Amniotic stem cell (primary cell): Measurements from ENCODE around the gene BTBD17.

Experiments used
- DNase-seq: peaks from one replicate; lab custom pipeline; 2025; lab: John Stamatoyannopoulos, UW

The BTBD17 gene

DNA sequence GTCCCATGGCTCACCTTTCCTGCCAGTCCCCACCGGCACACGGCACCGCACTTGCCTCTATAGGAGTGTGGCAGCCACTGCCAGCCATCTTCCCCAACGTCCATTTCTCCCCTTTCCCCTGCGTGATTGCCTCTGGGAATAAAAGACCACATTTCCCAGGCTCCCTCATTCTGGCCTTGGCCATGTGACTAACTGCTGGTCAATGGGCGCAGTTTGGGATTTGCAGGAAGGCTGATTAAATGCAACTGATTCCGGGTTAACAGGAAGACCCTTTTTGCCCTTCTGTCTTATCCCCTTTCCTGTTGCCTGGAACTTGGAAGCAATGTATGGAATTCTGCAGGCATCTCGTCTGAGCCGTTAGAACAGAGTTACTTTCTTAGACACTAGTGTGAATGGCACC is 3.0 kb downstream of the BTBD17 start:
- no peak for DNase-seq

DNA sequence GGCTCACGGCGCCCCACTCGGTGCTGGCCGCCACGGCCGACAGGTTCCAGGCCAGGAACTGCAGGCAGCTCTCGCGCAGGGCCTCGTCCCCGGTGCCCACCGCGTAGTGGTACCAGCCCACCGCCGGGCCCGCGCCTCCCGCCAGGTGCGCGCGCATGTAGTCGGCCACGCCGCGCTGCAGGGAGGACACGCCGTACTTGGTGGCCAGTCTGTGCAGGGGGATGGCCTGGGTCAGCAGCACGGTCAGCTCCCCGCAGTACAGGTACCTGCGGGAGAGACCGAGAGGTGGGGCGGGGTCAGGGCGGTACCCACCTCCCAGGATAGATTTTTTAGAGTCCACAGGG is 4.2 kb downstream of the BTBD17 start:
- DNase-seq: no peak

DNA sequence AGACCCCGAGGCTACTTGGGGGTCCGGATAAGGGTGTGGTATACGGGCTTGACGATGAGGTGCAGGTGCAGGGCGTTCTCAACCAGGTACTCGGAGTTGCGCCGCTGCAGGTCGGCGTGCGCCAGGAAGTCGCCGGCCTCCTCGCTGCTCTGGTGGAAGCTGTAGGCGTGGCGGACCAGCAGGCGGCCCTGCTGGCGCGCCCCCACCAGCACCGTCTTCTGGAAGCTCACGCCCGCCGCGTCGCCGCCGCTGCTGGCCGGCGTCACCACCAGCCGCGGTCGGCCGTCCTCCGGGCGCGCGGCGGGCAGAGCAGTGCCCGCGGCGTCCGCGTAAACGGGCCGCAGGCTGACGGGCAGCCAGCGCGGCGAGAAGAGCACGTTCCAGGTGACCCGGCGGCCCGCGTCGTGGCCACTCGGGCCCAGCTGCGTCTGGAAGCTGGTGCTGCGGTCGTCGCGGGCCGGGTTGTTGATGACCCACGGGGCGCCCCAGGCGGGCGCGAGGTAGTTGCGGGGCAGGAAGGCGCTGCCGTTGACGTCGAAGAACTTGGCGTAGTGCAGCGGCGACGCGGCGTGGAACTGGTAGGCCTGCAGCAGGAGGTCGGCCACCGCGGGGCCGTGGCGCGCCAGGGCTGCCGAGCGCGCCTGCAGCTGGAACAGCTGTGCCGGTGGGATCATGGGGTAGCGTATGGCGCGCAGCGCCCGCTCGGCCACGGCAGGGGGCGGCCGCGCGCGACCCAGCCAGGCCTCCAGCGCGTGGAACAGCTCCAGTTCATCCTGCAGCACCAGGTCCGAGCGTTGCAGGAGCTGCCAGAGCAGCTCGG is 4.8 kb downstream of the BTBD17 start:
- no peak for DNase-seq

DNA sequence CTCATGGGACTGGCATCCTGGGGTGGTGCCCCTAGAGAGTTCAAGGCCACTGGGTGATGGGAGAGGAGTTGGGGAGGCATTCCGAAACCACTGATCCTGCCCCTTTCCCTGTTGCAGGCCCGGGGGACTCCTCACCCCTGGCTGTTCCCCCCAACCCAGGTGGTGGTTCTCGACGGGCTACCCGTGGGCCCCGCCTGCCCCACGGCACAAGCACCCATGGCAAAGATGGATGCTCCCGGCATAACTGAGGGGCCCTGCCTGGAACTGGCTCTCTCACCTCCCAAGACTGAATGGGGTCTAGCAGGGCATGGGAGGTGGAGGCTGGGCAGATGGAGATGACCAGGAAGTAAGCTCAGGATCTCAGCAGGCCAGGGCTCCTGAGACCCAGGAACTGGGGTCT is 6.6 kb downstream of the BTBD17 start:
- no peak for DNase-seq

DNA sequence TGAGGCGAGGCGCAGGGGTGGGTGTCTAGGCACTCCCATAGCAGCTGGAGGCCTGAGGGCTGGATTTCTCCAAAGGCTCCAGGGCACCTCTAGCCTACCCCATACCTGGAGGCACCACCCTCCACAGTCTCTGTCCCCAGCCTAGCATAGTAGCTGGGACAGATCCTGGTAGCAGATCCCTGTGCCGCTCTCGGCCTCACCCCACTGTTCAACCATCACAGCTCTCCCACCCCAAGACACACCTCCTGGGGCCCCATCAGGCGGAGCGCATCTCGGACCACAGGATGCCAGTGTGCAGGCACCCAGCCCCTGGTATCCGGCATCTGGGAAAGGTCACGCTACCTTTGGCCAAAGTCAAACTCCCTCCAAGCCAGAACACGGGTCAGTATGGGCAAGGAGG is 7.1 kb downstream of the BTBD17 start:
- DNase-seq: no peak

DNA sequence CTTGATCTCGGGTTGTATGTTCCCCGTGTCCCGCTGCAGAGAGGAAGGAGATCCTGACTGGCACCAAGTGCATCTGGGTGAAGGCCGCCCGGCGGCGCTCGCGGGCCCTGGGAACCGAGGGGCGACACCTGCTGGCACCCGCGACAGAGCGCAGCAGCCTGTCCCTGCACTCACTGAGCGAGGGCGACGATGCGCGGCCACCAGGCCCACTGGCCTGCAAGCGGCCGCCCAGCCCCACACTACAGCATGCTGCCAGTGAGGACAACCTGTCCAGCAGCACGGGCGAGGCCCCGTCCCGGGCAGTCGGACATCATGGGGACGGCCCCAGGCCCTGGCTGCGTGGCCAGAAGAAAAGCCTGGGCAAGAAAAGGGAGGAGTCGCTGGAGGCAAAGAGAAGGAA is 7.5 kb downstream of the BTBD17 start:
- DNase-seq: no peak

DNA sequence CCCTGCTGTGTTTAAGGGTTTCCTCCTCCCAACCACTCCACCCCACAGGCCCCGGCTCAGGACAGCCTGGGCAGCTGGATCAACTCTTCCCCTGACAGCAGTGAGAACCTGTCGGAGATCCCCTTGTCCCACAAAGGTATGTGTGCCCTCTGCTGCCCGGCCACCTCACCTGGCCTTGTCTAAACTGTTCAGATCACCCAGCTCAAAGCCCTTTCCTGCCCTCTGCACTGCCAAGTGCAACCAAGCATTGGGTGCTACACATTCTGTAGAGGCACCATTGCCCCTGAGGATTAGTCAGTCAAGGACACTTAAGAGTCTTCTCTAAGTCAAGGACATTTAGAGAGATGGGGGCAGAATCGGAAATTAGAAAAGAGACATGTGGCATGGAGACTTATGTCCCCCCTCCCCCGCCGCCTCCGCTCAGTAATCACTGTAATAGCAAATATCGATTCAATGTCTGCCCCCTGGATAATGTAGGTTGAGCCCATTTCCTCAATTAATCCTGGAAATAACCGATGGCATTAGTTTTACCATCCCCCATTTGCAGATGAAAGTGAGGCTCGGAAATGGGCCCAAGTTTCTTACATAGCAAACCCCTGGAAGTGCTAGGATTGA is 8.1 kb downstream of the BTBD17 start:
- DNase-seq: no peak

DNA sequence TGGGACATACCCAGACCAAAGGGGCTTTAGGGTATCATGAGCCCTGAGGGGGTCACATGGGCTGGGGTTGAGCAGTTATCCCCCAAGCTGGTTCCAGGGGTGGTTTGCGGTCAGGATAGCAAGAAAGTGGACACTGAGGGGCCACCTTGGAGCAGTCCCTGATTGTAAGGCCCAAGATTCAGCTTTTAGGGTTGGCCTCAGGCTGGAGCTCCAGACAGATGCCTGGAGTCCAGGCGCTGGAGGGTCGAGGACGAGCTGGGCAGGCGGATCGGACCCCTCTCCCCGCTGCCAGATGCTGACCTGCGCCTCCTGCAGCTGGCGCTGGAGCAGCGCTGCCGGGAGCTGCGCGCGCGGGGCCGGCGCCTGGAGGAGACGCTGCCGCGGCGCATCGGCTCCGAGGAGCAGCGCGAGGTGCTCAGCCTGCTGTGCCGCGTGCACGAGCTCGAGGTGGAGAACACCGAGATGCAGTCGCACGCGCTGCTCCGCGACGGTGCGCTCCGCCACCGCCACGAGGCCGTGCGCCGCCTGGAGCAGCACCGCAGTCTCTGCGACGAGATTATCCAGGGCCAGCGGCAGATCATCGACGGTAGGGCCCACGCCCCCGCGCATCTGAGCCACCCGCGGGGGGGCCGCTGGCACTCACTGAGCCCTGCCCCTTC is 10.0 kb downstream of the BTBD17 start:
- no peak for DNase-seq

DNA sequence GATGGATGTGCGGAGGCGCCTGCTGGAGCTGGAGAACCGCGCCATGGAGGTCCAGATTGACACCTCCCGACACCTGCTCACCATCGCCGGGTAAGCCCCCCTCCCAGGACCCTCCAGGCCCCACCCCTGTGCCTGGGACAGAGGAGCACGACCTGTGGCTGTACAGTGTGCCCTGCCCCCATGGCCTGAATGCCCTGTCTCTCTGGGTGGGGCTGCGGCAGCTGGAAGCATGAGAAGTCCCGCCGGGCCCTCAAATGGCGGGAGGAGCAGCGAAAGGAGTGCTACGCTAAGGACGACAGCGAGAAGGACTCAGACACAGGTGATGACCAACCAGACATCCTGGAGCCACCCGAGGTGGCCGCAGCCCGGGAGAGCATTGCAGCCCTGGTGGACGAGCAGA is 11.2 kb downstream of the BTBD17 start:
- DNase-seq: no peak

DNA sequence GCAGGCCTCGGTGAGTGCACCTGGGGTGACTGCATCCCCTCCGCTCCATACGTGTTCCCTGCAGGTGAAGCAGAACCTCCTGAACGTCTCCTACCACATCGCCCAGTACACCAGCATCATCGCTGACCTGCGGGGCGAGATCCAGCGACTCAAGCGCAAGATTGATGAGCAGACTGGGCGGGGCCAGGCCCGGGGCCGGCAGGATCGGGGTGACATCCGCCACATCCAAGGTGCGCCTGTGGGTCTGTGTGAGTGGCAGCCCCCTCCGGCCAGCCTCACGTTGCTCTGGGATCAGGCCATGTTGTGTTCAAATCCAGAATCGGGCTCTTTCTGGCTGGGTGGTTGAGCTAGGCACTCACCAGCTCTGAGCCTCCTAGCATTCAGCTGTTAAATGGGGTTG is 12.5 kb downstream of the BTBD17 start:
- no peak for DNase-seq

DNA sequence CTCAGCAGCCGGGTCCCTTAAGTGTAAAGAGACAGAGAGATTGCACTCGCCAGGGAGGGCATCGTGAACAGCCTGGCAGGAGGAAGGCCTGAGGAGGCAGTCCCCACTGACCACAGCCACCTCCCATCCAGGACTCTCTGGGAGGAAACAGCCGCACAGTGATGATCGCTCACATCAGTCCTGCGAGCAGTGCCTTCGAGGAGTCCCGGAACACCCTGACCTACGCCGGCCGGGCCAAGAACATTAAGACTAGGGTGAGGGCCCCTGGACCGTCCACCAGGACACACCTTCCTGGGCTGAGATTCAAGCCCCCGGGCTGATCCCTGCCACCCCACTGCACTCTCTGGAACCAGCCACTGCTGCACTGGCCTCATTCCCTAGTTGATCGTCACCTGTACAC is 14.0 kb downstream of the BTBD17 start:
- no peak for DNase-seq

DNA sequence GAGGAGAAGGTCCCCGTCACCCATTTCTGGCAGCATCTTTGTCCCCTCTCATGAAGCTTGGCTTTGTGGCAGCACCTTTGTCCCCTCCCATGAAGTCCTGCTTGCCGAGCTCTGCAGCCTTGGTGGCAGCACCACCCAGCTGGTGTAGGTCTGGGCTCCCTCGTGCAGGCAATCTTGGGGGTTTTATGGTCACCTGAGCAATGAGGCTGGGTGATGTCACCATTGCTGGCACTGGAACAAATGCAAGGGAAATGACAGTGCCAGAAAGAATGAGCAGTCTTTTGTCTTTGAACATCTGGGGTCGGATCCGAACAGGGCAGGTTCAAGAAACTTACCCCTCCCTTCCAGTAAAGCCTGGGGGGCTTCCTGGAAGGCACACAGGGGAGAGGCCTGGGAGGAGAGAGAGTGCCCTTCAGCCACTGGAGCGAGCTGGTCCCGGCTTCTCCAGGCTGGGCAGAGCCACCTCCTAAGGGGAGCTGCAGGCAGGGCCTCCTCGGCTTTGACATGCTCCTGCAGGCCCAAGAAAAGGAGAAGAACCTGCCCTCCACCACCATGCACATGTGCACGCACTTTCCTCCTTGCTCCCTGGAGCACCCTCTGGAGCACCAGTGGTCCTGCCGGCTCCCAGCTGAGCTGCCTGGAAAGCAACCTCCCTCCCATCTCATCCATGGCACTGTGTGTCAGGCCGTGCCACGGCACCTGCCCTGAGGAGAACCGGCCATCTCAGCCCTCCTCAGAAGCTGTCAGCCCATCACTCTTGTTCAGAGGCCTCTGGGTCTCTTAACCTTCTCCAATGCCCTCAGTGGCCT is 16.0 kb downstream of the BTBD17 start:
- no peak for DNase-seq

DNA sequence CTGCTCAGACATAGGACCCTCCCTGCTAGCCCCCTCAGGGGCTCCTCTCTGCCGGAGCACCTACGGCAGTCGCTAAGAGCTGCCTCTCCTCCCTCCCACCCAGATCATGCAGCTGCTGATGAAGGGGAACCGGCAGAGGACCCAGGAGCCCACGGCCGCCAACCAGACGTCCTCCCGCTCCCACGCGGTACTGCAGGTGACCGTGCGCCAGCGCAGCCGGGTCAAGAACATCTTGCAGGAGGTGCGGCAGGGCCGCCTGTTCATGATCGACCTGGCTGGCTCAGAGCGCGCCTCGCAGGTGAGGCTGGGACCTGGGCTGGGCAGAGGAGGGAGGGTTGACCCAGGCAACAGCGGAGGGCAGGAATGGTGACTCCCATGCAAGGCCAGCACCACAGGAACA is 17.0 kb downstream of the BTBD17 start:
- DNase-seq: no peak

DNA sequence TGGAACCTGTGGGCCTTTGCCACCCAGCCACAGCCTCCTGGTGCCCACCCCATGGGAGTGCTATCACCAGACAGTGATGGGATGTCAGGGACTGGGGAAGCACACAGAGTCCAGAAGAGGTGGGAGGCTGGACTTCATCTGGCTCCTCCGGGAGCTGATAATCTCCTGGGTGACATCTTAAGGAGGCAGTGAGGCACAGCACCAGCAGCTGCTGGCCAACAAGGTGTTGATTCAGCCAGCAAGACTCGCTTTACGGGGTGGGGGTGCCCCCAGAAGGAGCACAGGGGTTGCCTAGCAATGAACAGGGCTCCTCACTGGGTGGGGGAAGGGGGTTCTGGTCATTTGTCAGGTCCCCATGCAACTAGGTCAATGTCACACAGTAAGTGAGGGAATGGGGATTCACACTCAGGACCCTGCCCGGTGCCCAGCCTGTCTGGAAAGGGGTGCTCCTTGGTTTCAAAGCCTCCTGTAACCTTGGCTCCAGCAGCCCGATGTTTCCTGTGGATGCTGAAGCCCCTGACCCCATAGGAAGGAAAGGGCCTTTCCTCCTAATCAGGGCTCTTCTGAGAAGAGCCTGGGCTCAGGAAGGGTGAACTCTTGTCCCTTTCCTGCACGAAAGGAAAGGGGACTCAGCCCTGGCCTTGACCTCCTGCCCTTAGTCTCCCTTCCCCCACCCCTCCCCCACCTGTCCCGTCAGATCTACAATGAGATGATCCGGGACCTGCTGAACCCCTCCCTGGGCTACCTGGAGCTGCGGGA is 18.0 kb downstream of the BTBD17 start:
- no peak for DNase-seq

DNA sequence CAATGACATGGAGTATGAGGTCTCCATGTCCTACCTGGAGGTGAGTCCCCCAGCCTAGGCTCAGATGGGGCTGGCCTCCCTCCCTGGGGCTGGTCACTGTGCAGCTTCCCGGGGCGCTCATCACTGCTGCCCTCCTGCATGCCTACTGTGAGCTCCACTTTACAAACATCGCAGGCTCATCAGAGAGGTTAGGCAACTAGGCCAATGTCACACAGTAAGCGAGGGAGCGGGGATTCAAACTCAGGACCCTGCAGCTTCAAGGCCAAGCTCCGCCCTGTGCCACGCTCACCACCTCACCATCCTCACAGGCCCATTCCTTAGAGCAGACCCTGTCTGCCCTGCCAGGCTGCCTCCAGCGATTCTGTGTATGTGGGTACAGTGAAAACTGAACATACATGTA is 18.5 kb downstream of the BTBD17 start:
- no peak for DNase-seq

DNA sequence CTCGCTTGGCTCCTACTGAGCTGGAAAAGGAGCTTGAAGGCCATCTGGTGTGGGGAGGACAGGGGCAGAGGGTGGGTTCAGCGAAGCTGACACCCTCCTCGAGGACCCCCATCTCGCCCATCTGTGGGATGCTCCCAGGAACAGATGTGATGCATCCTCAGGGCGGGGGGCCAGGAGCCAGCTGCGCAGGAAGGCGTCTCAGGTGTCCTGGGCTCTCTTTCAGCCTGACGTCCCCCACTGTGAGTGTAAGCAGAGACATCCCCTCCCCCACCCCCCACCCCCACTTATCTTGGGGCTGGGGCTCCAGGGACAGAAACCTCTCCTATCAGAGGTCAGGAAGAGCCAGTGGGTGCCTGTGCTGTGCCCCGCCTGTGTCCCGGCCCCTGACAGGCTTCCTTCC is 19.4 kb downstream of the BTBD17 start:
- DNase-seq: no peak

DNA sequence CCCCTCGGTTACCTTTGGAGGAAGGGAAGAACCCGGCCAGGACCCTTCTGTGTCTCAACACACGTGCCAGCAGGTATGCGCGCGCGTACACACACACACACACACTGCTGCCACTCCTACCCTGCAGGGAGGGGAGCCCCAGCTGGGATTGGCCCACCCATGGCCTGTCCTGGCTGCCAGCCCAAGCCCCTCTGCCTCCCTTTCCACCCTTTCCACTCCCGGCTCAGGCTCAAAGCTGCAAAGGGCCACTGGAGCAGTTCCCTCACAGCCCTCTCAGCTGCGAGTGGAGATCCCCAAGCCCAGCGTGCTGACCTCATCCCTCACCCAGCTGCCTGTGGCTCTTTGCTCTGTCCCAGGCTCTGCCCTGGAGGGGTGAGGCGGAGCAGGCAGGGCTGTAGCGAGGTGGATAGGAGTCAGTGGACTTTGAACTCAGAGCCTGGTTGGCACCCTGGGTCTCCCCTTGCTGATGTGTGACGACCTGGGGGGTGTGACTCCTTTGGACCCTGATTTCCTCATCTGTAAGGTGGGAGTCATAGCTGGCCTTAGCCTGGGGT is 21.1 kb downstream of the BTBD17 start:
- DNase-seq: no peak

DNA sequence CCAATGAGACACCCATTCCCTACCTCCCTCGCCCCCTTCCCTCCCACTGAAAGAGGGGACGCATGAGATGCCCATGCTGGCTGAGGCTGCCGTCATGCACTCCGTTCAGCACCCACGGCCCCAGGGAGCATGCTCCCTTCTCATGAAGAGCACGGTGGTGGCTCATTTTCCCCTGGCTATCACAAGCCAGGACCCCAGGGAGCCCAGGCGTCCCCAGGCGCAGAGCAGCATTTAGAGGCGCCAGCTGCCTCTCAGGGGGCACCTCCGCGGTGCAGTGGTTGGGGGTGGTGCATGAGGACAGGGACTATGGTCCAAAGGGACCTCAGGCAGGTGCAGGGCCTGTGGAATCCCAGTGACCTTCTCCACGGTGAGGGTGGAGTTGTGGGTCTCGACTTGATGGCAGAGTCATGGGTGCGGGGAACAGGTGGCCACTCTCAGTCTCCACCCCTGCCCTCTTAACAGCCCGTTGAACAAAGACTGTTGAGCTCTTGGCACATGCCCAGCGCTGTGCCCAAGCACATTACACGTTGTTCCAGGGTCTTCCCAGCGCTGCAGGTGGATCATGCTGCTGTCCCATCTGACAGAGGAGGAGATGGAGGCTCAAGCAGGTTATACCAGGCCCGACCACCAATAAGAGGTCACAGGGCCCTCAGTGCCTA is 22.0 kb downstream of the BTBD17 start:
- no peak for DNase-seq

DNA sequence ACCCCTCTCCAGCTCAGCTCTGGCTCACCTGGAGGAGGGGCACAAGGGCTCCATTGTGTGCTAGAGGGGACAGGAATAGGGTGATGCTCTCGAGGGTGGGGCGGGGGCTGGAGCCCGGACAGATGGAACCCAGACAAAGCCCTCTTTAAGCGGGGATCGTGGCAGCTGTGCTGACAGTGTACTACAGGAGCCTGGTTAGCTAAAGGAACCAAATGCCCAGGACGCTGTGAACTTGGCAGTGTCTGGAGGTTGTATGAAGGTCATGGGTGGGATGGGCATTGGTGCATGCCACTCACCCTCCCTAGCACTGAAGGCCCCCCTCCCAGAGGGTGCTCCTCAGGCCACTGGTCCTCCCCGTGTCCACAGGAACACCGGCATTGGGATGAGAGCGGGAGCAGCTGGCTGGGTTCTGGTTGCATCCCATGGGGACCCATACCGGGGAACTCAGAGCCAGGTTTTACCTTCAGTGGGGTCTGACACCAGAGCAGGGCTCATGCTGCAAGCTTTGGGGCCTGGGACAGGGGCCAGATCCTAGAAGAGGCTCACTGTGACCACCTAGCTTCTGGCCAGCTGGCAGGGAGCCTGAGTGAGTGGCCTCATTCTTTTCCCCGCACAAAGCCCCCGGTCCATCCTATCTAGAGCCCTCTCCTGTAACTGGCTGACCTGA is 23.7 kb downstream of the BTBD17 start:
- no peak for DNase-seq

DNA sequence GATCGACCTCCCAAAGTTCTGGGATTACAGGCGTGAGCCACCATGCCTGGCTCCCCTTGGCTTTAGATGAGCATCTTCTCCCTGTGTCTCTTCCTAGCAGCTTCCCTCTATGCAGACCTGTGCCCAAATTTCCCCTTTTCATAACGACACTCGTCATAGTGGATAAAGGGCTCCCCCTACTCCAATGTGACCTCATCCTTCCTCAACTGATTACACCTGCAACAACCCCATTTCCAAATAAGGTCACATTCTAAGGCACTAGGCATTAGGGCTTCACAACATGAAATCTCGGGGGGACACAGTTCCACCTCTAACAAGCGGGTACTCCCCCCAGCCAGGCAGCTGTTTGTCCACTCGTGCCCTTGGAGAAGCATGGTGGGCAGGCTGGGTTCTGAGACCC is 25.4 kb downstream of the BTBD17 start:
- no peak for DNase-seq
